Measurements from ENCODE around the gene HEATR5B. TPM values are rescaled to one million over a fixed set of nuclear protein-coding genes. Genes with fewer than 3 reads are reported as not detected.

The HEATR5B gene
- polyA plus RNA-seq, 1 donor (not counting 4 experiments of a cell fraction or from before 2014, with no cell fraction given) = 21.1 TPM

GRCh38 chr2:36973320-36973719 is 110.9 kb downstream of the HEATR5B start:
- Histone ChIP-seq H3K79me2 (ENCODE audit: control insufficient read depth, insufficient read depth, low read length) (no peaks in the 10 kb centered on the region), H3K27ac (ENCODE audit: control insufficient read depth, insufficient read depth, low read length) (no peak overlapping the region), H3K27me3 (ENCODE audit: control insufficient read depth, extremely low read depth, insufficient read depth, low read length) (no peaks in the 10 kb centered on the region), H4K20me1 (ENCODE audit: control insufficient read depth, extremely low read depth, insufficient read depth, low read length) (no peaks in the 10 kb centered on the region), H2AFZ (ENCODE audit: control insufficient read depth, low read length) (no peak overlapping the region), H3K9me3 (ENCODE audit: control insufficient read depth, low read depth, low read length) (no peaks in the 10 kb centered on the region), H3K36me3 (ENCODE audit: control insufficient read depth in 2 of 2, extremely low read depth in 1 of 2, insufficient read depth in 2 of 2, low read length in 2 of 2) (no peaks in the 10 kb centered on the region), H3K4me3 (ENCODE audit: control insufficient read depth in 2 of 3, extremely low read depth in 1 of 3, insufficient read depth in 2 of 3, low read depth in 1 of 3, low read length in 3 of 3) (no peak overlapping the region), H3K9ac (ENCODE audit: control insufficient read depth, extremely low read depth, insufficient read depth, low read length) (no peak overlapping the region), H3K4me1 (ENCODE audit: control insufficient read depth, extremely low read depth, insufficient read depth, low read length) (peaks cover 2% of the 10 kb centered on the region), H3K9me1 (ENCODE audit: control insufficient read depth, extremely low read depth, insufficient read depth, low read length) (no peaks in the 10 kb centered on the region), H3K4me2 (ENCODE audit: control insufficient read depth, extremely low read depth, insufficient read depth, low read depth, low read length) (no peak overlapping the region)
- dilution Hi-C loops (cut with MboI; ENCODE audit: extremely low pct_ligation_motif_present, low sequenced_read_pairs) = no loop called here
- no peak for FAIRE-seq
- no peak for DNase-seq (ENCODE audit: low read depth, low spot score)
- TF ChIP-seq CTCF (optimal IDR thresholded peaks at IDR 0.05 in 1 of 3, IDR thresholded peaks at IDR 0.05 in 1 of 3, conservative IDR thresholded peaks at IDR 0.05 in 1 of 3; ENCODE audit: extremely low read depth in 1 of 3, insufficient read depth in 2 of 3, low read length in 3 of 3) = no peak
- TF ChIP-seq EZH2 (IDR thresholded peaks at IDR 0.05; ENCODE audit: low read length) = no peak

GRCh38 chr2:36971990-36972389 is 112.2 kb downstream of the HEATR5B start:
- Histone ChIP-seq H3K4me1 (ENCODE audit: control insufficient read depth, extremely low read depth, insufficient read depth, low read length) (peaks cover 13% of the 10 kb centered on the region), H4K20me1 (ENCODE audit: control insufficient read depth, extremely low read depth, insufficient read depth, low read length) (no peaks in the 10 kb centered on the region), H3K27ac (ENCODE audit: control insufficient read depth, insufficient read depth, low read length) (no peak overlapping the region), H3K9ac (ENCODE audit: control insufficient read depth, extremely low read depth, insufficient read depth, low read length) (no peak overlapping the region), H3K9me3 (ENCODE audit: control insufficient read depth, low read depth, low read length) (no peaks in the 10 kb centered on the region), H3K36me3 (ENCODE audit: control insufficient read depth in 2 of 2, extremely low read depth in 1 of 2, insufficient read depth in 2 of 2, low read length in 2 of 2) (no peaks in the 10 kb centered on the region), H2AFZ (ENCODE audit: control insufficient read depth, low read length) (no peak overlapping the region), H3K4me3 (ENCODE audit: control insufficient read depth in 2 of 3, extremely low read depth in 1 of 3, insufficient read depth in 2 of 3, low read depth in 1 of 3, low read length in 3 of 3) (no peak overlapping the region), H3K9me1 (ENCODE audit: control insufficient read depth, extremely low read depth, insufficient read depth, low read length) (no peaks in the 10 kb centered on the region), H3K27me3 (ENCODE audit: control insufficient read depth, extremely low read depth, insufficient read depth, low read length) (no peaks in the 10 kb centered on the region), H3K79me2 (ENCODE audit: control insufficient read depth, insufficient read depth, low read length) (no peaks in the 10 kb centered on the region), H3K4me2 (ENCODE audit: control insufficient read depth, extremely low read depth, insufficient read depth, low read depth, low read length) (no peak overlapping the region)
- TF ChIP-seq CTCF (optimal IDR thresholded peaks at IDR 0.05 in 1 of 3, IDR thresholded peaks at IDR 0.05 in 1 of 3, conservative IDR thresholded peaks at IDR 0.05 in 1 of 3; ENCODE audit: extremely low read depth in 1 of 3, insufficient read depth in 2 of 3, low read length in 3 of 3) (no peak), EZH2 (IDR thresholded peaks at IDR 0.05; ENCODE audit: low read length) (no peak)
- FAIRE-seq (no peak), DNase-seq (ENCODE audit: low read depth, low spot score) (no peak)
- dilution Hi-C loops (cut with MboI; ENCODE audit: extremely low pct_ligation_motif_present, low sequenced_read_pairs) = no loop called here
